NCI-H2107 treated with DMSO at 0.1 percent for 48 hours (cell line): ENCODE data around the gene CNTNAP2.

ENCODE experiments used
- DNase-seq: peaks from one replicate; lab custom pipeline; 2025; ENCODE audit not compliant: unreplicated experiment; lab: John Stamatoyannopoulos, UW

Gene CNTNAP2

DNA sequence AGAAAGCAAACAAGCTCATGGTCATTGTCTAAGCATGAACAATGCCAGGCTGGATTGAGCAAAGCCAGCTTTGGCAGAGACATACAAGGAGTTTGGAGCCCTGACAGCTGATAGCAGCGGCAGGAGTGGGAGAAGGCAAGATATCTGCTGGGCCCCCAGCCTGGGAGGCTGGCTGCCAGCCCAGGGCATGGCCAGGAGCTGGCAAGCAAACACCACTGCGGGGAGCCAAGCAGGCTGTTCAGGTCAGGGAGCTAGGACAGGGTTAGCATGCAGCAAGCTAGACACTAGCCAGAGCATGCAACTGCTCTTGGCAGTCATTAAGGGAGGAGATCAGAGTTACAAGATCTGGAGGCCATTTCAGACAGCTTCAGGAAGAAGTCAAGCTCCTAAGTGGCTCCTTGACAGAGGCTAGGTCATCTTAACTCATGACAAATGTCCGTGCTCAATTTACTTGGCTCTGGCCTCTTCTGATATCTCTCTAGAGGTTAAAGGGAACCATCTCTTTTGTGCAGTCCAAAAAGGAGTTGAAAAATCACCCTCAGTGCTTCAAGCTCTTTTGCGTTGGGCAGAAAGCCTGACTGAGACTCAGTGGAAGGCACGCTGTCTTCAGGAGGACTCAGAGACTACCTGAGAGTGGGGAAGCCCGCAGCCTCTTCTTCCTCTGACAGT, 2037.1 kb downstream of the CNTNAP2 start:
- DNase-seq, result no peak

DNA sequence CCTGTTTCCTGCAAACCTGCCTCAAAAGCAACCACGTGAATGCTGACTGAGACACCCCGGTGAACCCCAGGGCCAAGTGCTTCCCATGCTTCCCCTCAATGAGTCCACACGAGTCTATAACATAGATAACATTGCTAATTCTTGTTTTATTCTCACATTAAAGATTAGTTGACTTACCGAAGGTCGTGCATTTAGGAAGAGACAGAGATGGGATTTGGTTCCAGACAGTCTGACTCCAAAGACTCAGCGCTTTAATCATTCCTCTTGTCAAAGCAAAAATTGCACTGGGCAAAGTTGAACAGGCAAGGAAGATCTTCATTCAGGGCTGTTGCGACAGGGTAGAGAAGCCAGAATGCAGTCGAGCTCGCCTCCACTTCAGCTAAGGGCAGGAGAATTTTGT, 2038.4 kb downstream of the CNTNAP2 start:
- no peak for DNase-seq

DNA sequence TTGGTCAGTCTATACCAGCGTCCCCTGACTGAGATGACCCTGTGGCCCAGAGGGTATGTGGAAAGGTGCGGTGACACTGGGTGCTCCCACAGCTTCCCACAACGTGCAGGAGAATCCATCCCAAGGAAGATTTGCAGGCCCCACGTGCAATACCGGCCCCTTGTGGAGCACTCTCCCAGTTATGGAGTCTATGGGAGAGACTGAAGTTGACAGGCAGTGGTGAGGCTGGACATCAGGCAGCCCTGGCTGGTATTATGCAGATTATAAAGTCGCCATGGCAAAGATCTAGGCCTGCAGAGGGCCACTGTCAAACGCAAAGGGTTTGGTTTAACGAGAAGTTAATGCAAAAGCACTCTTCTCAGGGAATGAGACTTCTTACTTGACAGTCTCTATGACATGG, 2039.2 kb downstream of the CNTNAP2 start:
- no peak for DNase-seq

DNA sequence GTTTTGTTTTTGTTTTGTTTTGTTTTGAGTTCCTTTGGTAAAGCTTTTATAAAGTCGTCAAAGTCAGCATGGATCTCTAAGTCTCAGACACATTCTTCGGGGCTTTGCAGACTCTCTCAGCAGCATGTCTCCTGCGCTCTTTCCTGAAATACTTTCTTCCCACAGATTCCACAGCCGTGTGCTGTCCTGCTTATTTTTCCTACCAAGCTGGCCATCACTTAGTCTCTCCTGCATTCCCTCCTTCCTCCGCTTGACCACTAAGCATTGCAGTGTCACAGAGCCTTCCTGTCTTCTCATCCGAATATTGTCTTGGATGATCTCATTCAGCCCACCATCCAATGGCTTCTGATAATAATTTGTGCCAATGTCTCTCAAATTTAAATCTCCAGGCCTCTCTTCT, 2039.6 kb downstream of the CNTNAP2 start:
- no peak for DNase-seq

DNA sequence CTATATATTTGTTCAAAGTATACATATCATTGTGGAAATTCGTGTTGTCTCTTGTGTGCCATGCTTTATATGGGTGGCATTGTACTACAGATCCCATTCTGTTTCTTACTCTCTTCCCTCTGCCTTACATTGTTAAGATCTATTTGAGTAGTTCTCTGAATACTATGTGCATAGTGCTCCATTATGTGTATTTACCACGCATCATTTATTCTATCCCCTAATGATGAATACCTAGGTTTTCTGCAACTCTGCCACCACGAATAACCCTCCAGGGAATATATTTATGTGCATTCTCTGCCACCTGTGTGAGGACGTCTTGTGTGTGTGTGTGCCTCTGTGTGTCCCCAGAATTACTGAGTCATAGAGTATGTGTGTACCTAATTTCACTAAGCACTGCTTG, 2042.7 kb downstream of the CNTNAP2 start:
- DNase-seq, result peak; percentile 13

DNA sequence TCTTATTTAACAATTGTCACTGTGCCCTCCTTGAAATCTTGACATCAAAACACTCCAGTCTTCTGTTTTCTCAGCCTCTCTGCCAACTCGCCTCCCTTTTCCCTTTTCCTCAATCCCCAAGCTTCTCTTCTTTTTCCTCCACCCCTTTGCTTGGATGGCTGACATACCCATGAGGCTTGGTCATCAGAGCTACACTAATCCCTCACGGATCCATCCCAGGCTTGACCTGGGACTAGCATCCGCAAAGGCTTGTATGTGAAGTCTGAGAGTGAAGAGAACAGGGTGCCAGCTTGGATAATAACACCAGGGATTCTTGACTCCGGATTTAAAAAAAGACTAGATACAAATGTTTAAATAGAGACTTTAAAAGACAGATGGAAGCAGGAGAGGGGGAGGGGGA, 2045.2 kb downstream of the CNTNAP2 start:
- no peak for DNase-seq

DNA sequence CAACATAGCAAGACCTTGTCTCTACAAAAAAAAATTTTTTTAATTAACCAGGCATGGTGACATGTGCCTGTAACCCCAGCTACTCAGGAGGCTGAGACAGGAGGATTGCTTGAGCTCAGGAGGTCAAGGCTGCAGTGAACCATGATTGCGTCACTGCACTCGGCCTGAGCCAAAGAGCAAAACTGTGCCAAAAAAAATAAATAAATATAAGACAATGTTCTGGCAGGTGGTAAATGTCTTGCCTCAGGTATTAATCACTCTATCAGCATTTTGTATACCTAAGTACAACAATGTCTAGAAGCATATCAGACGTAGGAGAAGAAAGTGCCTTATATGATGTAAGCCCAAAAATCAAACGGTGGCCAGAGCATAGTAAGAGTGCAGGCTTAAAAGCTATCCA, 2046.2 kb downstream of the CNTNAP2 start:
- DNase-seq, result no peak

DNA sequence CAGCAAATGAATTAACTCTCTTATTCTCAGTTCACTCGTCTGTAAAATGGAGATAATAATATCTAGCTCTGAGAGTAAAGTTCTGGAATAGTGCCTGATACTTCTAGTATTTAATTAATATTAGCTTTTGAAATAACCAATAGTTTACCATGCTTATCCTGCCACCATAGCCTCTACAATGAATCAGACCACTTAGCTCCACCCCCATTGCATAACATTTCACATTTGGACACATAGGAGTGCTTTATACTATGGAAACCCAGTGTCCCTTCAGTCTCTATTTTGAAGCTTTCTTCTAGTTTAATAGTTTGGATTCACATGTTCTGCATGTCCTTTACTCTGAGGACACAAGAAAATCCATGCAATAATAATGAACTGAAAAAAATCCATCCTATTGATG, 2046.6 kb downstream of the CNTNAP2 start:
- DNase-seq, result no peak

DNA sequence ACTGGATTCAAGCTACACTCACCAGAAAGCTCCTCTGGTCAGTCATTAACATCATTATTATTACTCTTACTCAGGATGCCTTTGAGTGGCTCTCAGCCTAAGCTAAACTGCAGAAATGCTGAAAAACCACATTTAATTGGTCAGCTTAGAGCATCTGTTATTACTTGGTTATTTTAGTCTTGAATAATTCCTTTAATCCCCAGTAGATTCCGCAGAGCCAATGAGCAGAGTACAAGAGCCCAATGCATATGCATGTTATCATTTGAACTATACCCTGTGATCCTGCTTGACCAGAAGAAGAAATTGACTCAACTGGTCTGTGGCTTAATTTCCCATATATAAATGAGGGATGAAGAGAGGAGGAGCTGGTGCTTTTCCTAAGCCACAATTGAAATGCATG, 2056.3 kb downstream of the CNTNAP2 start:
- DNase-seq, result no peak

DNA sequence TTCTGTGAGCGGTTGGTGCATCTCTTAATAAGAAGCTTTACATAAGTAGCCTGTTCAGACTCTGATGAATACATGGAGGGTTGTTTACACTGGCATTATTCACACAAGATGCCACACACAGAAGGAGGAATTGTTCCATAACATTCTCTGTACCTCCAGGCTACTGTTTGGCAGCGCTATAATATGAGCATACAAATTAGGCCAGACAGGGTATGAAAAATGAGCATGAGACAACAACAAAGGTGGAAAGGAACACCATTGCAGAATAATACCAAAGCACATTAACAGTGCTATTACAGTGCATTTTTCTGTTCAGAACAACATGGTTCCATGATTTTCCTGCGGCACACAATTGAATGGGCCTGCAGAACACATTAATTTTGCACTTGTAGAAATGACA, 2056.8 kb downstream of the CNTNAP2 start:
- DNase-seq, result no peak

DNA sequence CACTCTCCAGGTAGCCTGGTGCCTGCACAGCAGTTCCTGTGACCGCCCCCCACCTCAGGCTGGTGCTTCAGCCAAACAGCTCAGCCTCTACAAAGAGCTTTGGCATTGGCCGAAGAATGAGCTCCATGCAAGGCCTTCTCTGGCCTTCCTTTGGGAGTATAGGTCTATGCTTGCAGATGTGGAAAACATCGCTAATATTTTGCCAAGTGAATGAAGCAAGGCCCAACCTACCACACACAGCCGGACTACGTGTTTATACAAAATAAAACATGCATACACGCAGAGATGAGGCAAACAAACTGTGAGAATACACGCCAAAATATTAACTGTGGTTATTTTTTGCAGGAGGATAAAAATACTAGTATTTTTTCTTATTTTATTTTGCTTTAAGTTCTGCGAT, 2057.8 kb downstream of the CNTNAP2 start:
- no peak for DNase-seq

DNA sequence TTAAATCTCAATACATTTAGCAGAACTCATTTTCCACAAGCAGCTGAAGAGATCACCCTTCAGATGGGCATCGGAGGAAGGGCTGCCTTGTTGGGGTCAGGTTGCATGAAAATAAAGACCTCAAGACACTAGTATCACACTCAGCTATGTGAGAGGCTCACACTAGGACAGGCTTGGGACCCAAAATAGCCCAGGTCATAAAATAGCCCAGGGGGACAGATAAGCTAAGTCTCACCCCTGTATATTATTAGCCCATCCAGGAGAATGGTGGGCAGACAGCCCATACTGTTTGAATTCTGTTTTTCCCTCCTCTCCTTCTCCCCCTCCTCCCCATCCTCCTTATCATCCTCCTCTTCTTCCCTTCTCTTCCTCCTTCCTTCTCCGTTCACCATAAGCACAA, 2058.9 kb downstream of the CNTNAP2 start:
- DNase-seq, result no peak

DNA sequence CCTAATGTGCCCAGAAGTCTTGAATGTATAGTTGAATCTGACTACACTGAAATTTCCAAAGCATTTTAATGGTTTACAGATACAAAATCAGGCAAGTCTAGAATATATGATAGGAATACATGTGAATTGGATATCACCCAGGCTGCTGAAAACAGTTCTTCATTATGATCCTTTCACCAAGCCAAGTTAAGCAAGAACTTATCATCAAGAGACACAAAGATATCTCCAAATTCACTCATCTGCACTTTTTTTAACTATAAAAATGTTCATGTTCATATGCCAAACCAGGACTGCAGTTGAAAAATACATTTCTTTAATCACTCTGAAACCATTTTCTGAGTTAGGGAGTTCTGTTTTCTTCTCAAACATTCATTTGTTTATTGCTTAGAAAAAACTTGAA, 2061.4 kb downstream of the CNTNAP2 start:
- DNase-seq, result no peak

DNA sequence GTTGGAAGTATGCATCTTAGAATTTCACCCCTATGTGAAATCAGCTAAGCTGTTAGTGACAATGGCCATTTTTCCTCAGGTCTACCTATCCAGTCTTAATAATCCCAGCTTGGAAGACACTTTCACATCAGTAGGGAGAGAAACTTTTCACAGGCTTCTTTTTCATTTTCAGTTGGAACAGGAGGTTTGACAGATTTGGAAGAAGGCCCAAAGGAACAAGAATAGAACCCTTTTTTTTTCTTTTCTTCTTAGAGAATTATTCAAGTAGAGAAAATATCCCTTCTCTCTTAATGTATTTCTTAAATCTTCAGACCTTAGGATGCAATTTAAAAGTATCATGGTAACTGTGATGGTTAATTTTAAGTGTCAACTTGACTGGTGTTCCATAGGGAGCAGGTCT, 2063.5 kb downstream of the CNTNAP2 start:
- no peak for DNase-seq

DNA sequence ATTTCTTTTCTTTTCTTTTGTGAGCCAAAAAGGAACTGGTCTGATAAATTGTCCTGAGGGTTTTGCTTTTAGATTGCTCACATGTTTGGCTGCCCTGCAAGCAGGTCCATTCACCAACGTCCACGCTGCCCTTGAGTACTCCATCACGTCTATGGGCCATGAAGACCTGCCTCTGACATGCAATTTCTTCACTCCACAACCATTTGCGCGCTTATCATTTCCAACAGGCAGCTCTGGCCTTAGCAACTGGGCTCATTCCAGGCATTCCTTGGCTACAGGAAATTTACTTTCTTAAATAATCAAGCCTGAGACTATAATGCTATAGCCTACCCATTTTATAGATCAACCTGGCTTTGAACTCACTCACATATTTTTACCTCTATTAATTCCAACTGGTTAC, 2065.7 kb downstream of the CNTNAP2 start:
- DNase-seq, result no peak

DNA sequence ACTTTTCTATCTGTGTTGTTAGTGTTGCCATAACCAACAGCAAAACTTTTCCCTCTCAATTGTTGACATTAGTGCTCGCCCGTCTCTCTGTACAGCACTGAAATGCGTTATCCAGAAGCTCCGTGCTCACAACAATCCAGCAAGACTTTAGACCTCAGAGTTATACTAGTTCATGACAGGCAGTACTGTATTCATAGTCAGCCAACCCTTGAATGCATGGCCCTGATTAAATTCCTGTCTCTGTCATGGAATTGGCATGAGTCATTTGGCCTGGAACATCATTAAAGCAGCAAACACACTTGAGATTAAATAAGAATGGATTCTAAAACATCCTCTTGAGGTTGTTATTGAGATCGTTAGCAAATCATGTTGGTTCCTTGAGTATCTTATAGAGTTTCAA, 2068.4 kb downstream of the CNTNAP2 start:
- DNase-seq, result no peak

DNA sequence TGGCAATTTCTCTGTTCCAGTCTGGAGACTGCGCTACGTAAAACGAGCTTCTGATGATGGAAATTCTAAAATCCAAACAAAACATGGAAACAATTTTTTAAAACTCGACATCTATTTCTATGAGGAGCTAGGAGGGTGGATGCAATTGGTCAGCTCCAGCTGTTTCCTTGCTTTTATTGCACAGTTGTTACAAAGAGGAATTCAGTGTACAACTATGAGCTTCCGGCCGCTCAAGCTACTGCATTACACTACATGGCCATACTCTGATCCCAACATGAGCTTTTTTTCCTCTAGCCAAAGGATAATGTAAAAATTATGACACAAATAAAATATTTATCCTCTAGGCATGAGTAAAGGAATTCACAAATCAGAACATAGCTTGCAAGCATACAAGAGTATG, 2070.9 kb downstream of the CNTNAP2 start:
- DNase-seq, result no peak

DNA sequence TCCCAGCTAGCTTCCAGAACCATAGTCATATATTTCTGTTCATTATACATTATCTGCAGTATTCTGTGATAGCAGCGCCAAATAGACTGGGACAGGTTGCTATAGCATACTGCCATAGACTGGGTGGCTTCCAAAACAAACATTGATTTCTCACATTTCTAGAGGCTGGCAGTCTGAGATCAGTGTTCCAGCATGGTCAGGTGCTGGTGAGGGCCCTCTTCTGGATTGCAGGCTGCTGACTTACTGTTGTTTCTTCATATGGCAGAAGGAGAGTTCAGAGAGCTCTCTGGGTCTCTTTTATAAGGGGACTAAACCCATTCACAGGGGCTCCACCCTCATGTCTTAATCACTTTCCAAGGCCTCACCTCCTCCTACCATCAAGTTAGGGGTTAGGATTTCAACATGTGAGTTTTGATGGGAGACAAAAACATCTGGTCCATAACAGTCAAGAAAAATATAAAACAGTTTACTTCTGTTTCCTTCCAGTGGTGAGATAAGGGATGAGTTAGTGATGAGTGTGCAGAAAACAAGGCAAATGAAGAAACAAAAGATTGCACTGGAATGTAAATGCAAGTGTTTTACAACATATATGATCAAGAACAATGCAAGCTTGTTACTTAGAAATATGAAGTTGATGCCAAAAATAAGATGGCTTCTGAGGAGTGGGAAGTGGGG, 2074.9 kb downstream of the CNTNAP2 start:
- DNase-seq, result peak; percentile 56

DNA sequence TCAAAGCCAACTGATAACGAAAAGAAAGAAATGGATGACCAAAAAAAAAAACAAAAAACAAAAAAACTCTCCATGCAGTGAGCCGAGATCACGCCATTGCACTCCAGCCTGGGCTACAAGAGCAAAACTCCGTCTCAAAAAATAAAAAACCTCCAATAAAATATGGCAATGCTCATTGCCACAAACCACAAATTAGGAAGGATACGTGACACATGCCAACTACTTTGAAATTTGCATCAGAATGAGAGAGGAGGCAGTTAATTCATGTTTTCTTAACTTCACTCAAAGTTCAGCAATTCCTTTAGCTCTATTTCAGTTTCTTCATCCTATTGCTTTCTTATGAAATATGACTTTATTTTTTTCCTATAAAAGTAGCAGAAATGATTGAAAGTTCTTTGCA, 2075.9 kb downstream of the CNTNAP2 start:
- DNase-seq, result no peak

DNA sequence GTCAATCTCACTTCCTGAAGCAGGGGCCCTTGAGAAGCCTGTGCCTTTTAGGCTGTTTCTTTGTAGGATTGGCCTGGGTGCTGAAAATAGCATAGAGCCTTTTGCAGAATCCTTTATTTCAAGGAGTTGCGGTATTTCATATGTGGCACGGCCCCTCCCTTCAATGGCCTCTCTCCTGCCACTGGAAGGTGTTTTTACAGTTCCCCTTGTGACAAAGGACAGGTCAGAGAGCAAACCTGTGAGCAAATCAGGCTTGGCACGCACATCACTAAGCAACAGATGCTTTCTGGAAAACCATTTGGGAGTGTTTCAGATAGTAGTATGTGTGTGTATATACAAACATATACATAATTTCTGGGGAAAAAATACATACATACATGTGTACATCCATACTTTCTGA, 2085.4 kb downstream of the CNTNAP2 start:
- no peak for DNase-seq

DNA sequence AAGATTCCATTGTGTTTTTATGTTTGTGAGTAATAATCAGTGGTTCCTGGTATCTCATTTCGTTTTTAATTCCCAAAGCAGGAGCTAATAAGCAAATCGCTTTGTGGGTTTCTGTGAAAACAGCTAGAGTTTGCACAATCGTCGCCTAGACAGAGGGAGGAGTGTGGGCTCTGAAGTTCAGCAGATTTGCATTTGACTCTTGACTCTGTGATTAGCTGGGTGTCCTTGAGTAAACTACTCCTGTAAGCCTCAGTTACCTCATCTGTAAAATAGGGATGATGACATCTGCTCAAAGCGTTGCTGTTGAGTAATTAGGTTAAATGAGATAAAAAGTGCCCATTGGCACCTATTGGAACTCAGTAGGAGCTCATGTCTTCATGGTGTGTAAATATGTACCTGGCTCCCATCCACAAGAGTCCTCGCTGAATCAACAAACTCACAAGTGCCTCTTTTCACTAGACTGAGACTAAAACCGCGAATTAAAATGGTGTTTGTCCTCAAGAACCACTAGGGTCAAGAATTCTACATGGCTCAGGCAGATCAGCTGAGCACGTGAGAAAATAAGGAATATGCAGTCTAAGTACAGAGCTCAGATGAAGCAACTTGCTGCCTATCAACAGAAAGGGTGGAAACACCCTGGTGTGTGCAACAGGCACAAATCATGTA, 2088.2 kb downstream of the CNTNAP2 start:
- DNase-seq, result peak; percentile 54

DNA sequence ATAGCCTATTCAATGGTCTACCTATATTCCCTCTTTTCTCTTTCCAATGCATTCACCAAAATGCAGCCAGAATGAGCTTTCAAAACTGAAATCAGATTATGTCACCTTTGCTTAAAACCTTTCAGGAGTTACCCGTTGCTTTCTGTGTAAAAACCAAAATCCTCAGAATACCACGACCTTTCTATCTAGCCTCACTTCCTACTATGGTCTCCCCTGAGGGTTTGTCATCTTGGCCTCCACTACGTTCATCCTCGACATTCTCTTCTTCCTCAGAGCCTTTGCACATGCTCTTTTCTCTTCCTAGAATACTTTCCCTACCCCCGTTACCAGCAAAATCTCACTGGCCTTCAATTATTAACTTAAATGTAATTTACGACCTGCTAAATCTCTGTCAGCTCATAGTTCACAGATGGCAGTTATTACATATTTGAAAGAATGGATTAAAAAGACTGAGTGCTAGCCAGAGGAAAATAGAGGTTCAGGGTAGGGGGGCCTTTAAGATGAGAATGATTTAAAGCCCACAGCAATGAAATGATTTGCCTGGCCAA, 2093.1 kb downstream of the CNTNAP2 start:
- no peak for DNase-seq
